ENCODE results near the gene TENM4.
"Not testable (repeated sequence)": the region's sequence is repeated elsewhere in the genome, so short reads cannot be mapped to it uniquely, and the experiment has no call there.

TENM4 gene

GRCh38 chr11:78902771-78903507, 537.9 kb downstream of the TENM4 start:
- DNase-seq (ENCODE audit: low read depth), result no peak

GRCh38 chr11:78901831-78902230, 539.0 kb downstream of the TENM4 start:
- DNase-seq (ENCODE audit: low read depth), result no peak

- no peak for DNase-seq (ENCODE audit: low read depth)
Observed at GRCh38 chr11:78898266-78898775, 542.5 kb downstream of the TENM4 start.

GRCh38 chr11:78893996-78894395, 546.8 kb downstream of the TENM4 start:
- DNase-seq (ENCODE audit: low read depth), result no peak

- no peak for DNase-seq (ENCODE audit: low read depth)
Observed at GRCh38 chr11:78889698-78890097, 551.1 kb downstream of the TENM4 start.

GRCh38 chr11:78886616-78887015, 554.2 kb downstream of the TENM4 start:
- no peak for DNase-seq (ENCODE audit: low read depth)

GRCh38 chr11:78884761-78885160, 556.1 kb downstream of the TENM4 start:
- no peak for DNase-seq (ENCODE audit: low read depth)

GRCh38 chr11:78883506-78883905, 557.3 kb downstream of the TENM4 start:
- DNase-seq (ENCODE audit: low read depth), result no peak

- DNase-seq (ENCODE audit: low read depth), result not testable (repeated sequence)
Observed at GRCh38 chr11:78879094-78879980, 561.5 kb downstream of the TENM4 start.

- DNase-seq (ENCODE audit: low read depth), result no peak
Observed at GRCh38 chr11:78878631-78879030, 562.2 kb downstream of the TENM4 start.

GRCh38 chr11:78876676-78877075, 564.2 kb downstream of the TENM4 start:
- DNase-seq (ENCODE audit: low read depth), result no peak

GRCh38 chr11:78870655-78871054, 570.2 kb downstream of the TENM4 start:
- DNase-seq (ENCODE audit: low read depth), result no peak

GRCh38 chr11:78869293-78869692, 571.5 kb downstream of the TENM4 start:
- no peak for DNase-seq (ENCODE audit: low read depth)

- no peak for DNase-seq (ENCODE audit: low read depth)
Observed at GRCh38 chr11:78868563-78868962, 572.3 kb downstream of the TENM4 start.

GRCh38 chr11:78860720-78861422, 580.0 kb downstream of the TENM4 start:
- no peak for DNase-seq (ENCODE audit: low read depth)

GRCh38 chr11:78857688-78858087, 583.1 kb downstream of the TENM4 start:
- DNase-seq (ENCODE audit: low read depth), result no peak

- DNase-seq (ENCODE audit: low read depth), result no peak
Observed at GRCh38 chr11:78856211-78856610, 584.6 kb downstream of the TENM4 start.

GRCh38 chr11:78855116-78855515, 585.7 kb downstream of the TENM4 start:
- no peak for DNase-seq (ENCODE audit: low read depth)

GRCh38 chr11:78853521-78853920, 587.3 kb downstream of the TENM4 start:
- DNase-seq (ENCODE audit: low read depth), result no peak

GRCh38 chr11:78851878-78852586, 588.8 kb downstream of the TENM4 start:
- DNase-seq (ENCODE audit: low read depth), result no peak

GRCh38 chr11:78850078-78850477, 590.8 kb downstream of the TENM4 start:
- no peak for DNase-seq (ENCODE audit: low read depth)

- no peak for DNase-seq (ENCODE audit: low read depth)
Observed at GRCh38 chr11:78846269-78846668, 594.6 kb downstream of the TENM4 start.
